HepG2 (cell line): ENCODE measurements around the gene RGP1. TPM values are rescaled to one million over a fixed set of nuclear protein-coding genes. Genes with fewer than 3 reads are reported as not detected.

ENCODE experiments used
- ATAC-seq: fragments of 200-7000 bp; cut with Tn5 transposase; 3 replicates; pipeline ENCODE4 v1.9.1; 2020; ENCODE audit warnings: mild to moderate bottlenecking, moderate library complexity
- BruUV-seq: library from RNA; stranded (reverse); fragments of 400-500 nt; replicated peaks from 2 replicates; lab custom pipeline; 2021; lab: Mats Ljungman, UMichigan
- CTCF ChIA-PET: fragments of 300-600 bp; formaldehyde crosslinking; extraction: SDS; loops from one replicate; lab custom pipeline; 2021; ENCODE audit warnings: low total read pairs, inconsistent platforms, low intra/inter-chr PET ratio; lab: Yijun Ruan, JAX
- POLR2A ChIA-PET: fragments of 350-600 bp; sonication (Branson Sonifier 250); formaldehyde crosslinking; loops from one replicate; lab custom pipeline; 2020; ENCODE audit warnings: antibody characterized with exemption, inconsistent platforms; lab: Yijun Ruan, JAX
- DNase-seq: peaks from one replicate; pipeline ENCODE4 v3.0.0-alpha.2; 2015; ENCODE audit warnings: low spot score
- FAIRE-seq: peaks from 3 replicates; lab custom pipeline; 2011; peaks lifted over from hg19 to GRCh38; lab: Jason Lieb, UNC
- H2AFZ ChIP-seq: one replicate; pipeline ENCODE4 v1.6.1; 2011; ENCODE audit warnings: low read length, inconsistent platforms
- H3K27ac ChIP-seq: fragments of 300-600 bp; 3 replicates; pipeline ENCODE4 v1.8.0; 2011; ENCODE audit warnings: mixed run types, mild to moderate bottlenecking, mixed read lengths, low read length, inconsistent platforms; ENCODE audit not compliant: insufficient read depth; ENCODE audit errors: extremely low read length
- H3K27me3 ChIP-seq, 2 experiments: fragments of 200-600 bp in 1 of 2; 2 replicates in 1 of 2; 3 replicates in 1 of 2; pipeline versions ENCODE4 v1.6.0 to v1.8.0; 2011; ENCODE audit warnings: low read length in 2 of 2, mild to moderate bottlenecking in 2 of 2, moderate library complexity in 2 of 2, inconsistent platforms in 1 of 2; ENCODE audit not compliant: insufficient read depth in 2 of 2, control insufficient read depth in 1 of 2
- H3K36me3 ChIP-seq, 2 experiments: fragments of 200-600 bp in 1 of 2; replicated peaks in 1 of 2; 2 replicates in 1 of 2; 3 replicates in 1 of 2; pipeline versions ENCODE4 v1.5.1 to v1.8.0; 2011; ENCODE audit warnings: low read length in 2 of 2, inconsistent platforms in 1 of 2; ENCODE audit not compliant: insufficient read depth in 2 of 2, control insufficient read depth in 1 of 2
- H3K4me1 ChIP-seq: 2 replicates; pipeline ENCODE4 v1.5.1; 2012; ENCODE audit warnings: low read length, inconsistent platforms; ENCODE audit not compliant: insufficient read depth
- H3K4me2 ChIP-seq: 2 replicates; pipeline ENCODE4 v1.6.0; 2011; ENCODE audit warnings: low read depth, low read length, inconsistent platforms
- H3K4me3 ChIP-seq, 3 experiments: fragments of 200-600 bp in 1 of 3; sonication (generic), shearing (Covaris generic) in 1 of 3; replicated peaks in 1 of 3; 2 replicates each; pipeline ENCODE4 v1.5.1; 2011 to 2016; ENCODE audit warnings: low read length in 3 of 3, inconsistent platforms in 2 of 3, low read depth in 2 of 3, mild to moderate bottlenecking in 2 of 3, control low read depth in 1 of 3, mixed read lengths in 1 of 3; ENCODE audit not compliant: insufficient read depth in 1 of 3
- H3K79me2 ChIP-seq: one replicate; pipeline ENCODE4 v1.6.1; 2011; ENCODE audit warnings: low read length, inconsistent platforms; ENCODE audit not compliant: insufficient read depth
- H3K9ac ChIP-seq: 2 replicates; pipeline ENCODE4 v1.6.0; 2011; ENCODE audit warnings: mild to moderate bottlenecking, low read depth, low read length, inconsistent platforms; ENCODE audit not compliant: insufficient read depth
- H3K9me3 ChIP-seq: 2 replicates; pipeline ENCODE4 v1.5.1; 2012; ENCODE audit warnings: mild to moderate bottlenecking, low read length
- H4K20me1 ChIP-seq: 2 replicates; pipeline ENCODE4 v1.6.0; 2011; ENCODE audit warnings: inconsistent platforms, mild to moderate bottlenecking, low read length, moderate library complexity; ENCODE audit not compliant: insufficient read depth
- DMAP1 ChIP-seq: IDR thresholded peaks from 2 replicates; pipeline ENCODE4 v1.6.1; 2016
- FOXP4 ChIP-seq: sonication (generic); formaldehyde crosslinking; IDR thresholded peaks from 2 replicates; pipeline ENCODE4 v1.4.0; 2020; ENCODE audit warnings: missing genetic modification reagents
- HNRNPUL1 ChIP-seq: fragments of 200-400 bp; formaldehyde crosslinking; IDR thresholded peaks from 2 replicates; pipeline ENCODE4 v1.6.1; 2017; ENCODE audit warnings: low read depth, mild to moderate bottlenecking, low read length, moderate library complexity
- NFYC ChIP-seq: IDR thresholded peaks from 2 replicates; pipeline ENCODE4 v1.6.1; 2016; ENCODE audit warnings: missing genetic modification reagents, missing compliant biosample characterization
- PRPF4 ChIP-seq: fragments of 200-400 bp; formaldehyde crosslinking; IDR thresholded peaks from 2 replicates; pipeline ENCODE4 v1.6.1; 2016; ENCODE audit warnings: low read length, low read depth; ENCODE audit not compliant: poor library complexity, severe bottlenecking
- REL ChIP-seq: sonication (generic); formaldehyde crosslinking; conservative IDR thresholded peaks from 2 replicates; pipeline ENCODE4 v1.8.0; 2022; ENCODE audit warnings: mild to moderate bottlenecking, missing genetic modification reagents, moderate library complexity
- TIGD3 ChIP-seq: sonication (generic); formaldehyde crosslinking; IDR thresholded peaks from 2 replicates; pipeline ENCODE4 v1.5.1; 2020; ENCODE audit warnings: mild to moderate bottlenecking, missing genetic modification reagents, borderline replicate concordance
- USF2 ChIP-seq, 2 experiments: sonication (generic) in 1 of 2; formaldehyde crosslinking in 1 of 2; IDR thresholded peaks; 2 replicates each; pipeline versions ENCODE4 v1.5.1 to v1.6.1; 2011 to 2020; ENCODE audit warnings: borderline replicate concordance in 1 of 2, low read depth in 1 of 2, low read length in 1 of 2, mild to moderate bottlenecking in 1 of 2, missing genetic modification reagents in 1 of 2, moderate library complexity in 1 of 2
- ZBTB37 ChIP-seq: sonication (generic); formaldehyde crosslinking; IDR thresholded peaks from 2 replicates; pipeline ENCODE4 v1.4.0; 2020; ENCODE audit warnings: mild to moderate bottlenecking, missing genetic modification reagents
- ZNF280B ChIP-seq: sonication (generic); formaldehyde crosslinking; IDR thresholded peaks from 2 replicates; pipeline ENCODE4 v1.5.0; 2020; ENCODE audit warnings: missing genetic modification reagents, mild to moderate bottlenecking, borderline replicate concordance
- ZNF543 ChIP-seq: sonication (generic); formaldehyde crosslinking; IDR thresholded peaks from 2 replicates; pipeline ENCODE4 v1.4.0; 2020; ENCODE audit warnings: mild to moderate bottlenecking, missing genetic modification reagents
- ZNF619 ChIP-seq: sonication (generic); formaldehyde crosslinking; IDR thresholded peaks from 2 replicates; pipeline ENCODE4 v1.4.0; 2020; ENCODE audit warnings: mild to moderate bottlenecking, missing genetic modification reagents
- WGBS: methylation state at CpG from one replicate; pipeline ENCODE4 v1.1.6; 2017; ENCODE audit warnings: low lambda C conversion rate; 5-methylcytosine and 5-hydroxymethylcytosine counted together
- in situ Hi-C: cut with HindIII; loops from 2 replicates; pipeline ENCODE4 v1.10.0; 2017; ENCODE audit warnings: low pct_unique_long_range_greater_than_20kb; ENCODE audit not compliant: extremely low pct_ligation_motif_present
- intact Hi-C: fragments of 100-400 bp; cut with micrococcal nuclease; formaldehyde crosslinking; loops from one replicate; pipeline ENCODE4 v1.10.0; 2022; ENCODE audit not compliant: unreplicated experiment
- polyA plus RNA-seq, 8 experiments: library from polyadenylated mRNA; depleted of rRNA in 3 of 8; stranded (reverse) in 7 of 8; unstranded in 1 of 8; fragments of >200 nt; fragmentation: Illumina TruSeq in 4 of 8; extraction: Trizol in 4 of 8; gene quantifications; 2 replicates each; pipeline versions ENCODE4 v1.2.1 to v1.2.3, GENCODE V29; 2011 to 2016; ENCODE audit warnings: low read depth in 4 of 8, missing spikeins in 1 of 8, mixed read lengths in 1 of 8; ENCODE audit not compliant: insufficient read depth in 1 of 8
- total RNA-seq, 5 experiments: library from RNA; depleted of rRNA; stranded (reverse); fragments of >200 nt; fragmentation: Illumina TruSeq; extraction: Trizol; gene quantifications; 2 replicates each; pipeline ENCODE4 v1.2.3, GENCODE V29; 2016; ENCODE audit warnings: low read depth in 1 of 5

Gene RGP1
- total and polyA plus RNA-seq, 2 of the 13 experiments (the other 11 are each of a cell fraction or from before 2014, with no cell fraction given) = 12.7 to 21.0 TPM

GRCh38 chr9:35756275-35757225, 7.5 kb downstream of the RGP1 start:
- peaks cover 33% of the 10 kb centered on the region for H3K4me1 ChIP-seq
- FAIRE-seq (peak; percentile 68), ATAC-seq (peak; percentile 87), DNase-seq (peak; percentile 62)
- H2AFZ ChIP-seq = no peak overlapping the region
- H3K27ac ChIP-seq = peak overlapping the region; percentile 95
- BruUV-seq = no TSS peak
- peak overlapping the region; percentile 82 to 90 (median 89) for H3K4me3 ChIP-seq
- H4K20me1 ChIP-seq = no peaks in the 10 kb centered on the region
- H3K79me2 ChIP-seq = peaks cover 38% of the 10 kb centered on the region
- no peaks in the 10 kb centered on the region; a peak in 1 of 5 replicates for H3K27me3 ChIP-seq
- no peaks in the 10 kb centered on the region for H3K9me3 ChIP-seq
- H3K4me2 ChIP-seq = peak overlapping the region; percentile 95
- peaks cover 7 to 21% of the 10 kb centered on the region in 2 experiments for H3K36me3 ChIP-seq
- intact Hi-C loops = loop anchor here (2.0 kb wide), 1 partner anchor 20 kb away; no protein-coding TSS in a partner anchor
- ChIA-PET POLR2A (interaction anchor here (0.6 to 1.5 kb wide), 12 partner anchors 8 to 333 kb away, joined by 3 to 21 read pairs (median 4); partner anchors contain the start of genes CREB3, GBA2, RGP1 and SPAG8), CTCF (interaction anchor here (0.6 kb wide), 1 partner anchor 134 kb away, joined by 4 read pairs; no protein-coding TSS in a partner anchor)
- 24% methylated on average over 12 of the region's 48 CpGs for WGBS
- in situ Hi-C loops = no loop called here
- peak overlapping the region; percentile 83 for H3K9ac ChIP-seq
- TF ChIP-seq PRPF4 (no peak), ZNF543 (CRISPR knock-in tag) (no peak; the same call in 1 of the 2 replicates), DMAP1 (peak; percentile 64; the same call in 1 of the 2 replicates), FOXP4 (CRISPR knock-in tag) (peak; percentile 56; the same call in 1 of the 2 replicates), ZBTB37 (no peak; the same call in 1 of the 2 replicates), REL (CRISPR knock-in tag) (no peak), NFYC (CRISPR knock-in tag) (no peak), TIGD3 (CRISPR knock-in tag) (no peak), USF2 (IDR thresholded peaks at IDR 0.05; ENCODE audit: low read depth, low read length) (no peak), USF2 (CRISPR knock-in tag; IDR thresholded peaks at IDR 0.05; ENCODE audit: borderline replicate concordance) (no peak), ZNF280B (CRISPR knock-in tag) (peak; percentile 88), HNRNPUL1 (no peak), ZNF619 (CRISPR knock-in tag) (no peak; the same call in 1 of the 2 replicates)
